ENCODE measurements around the gene NHLRC1.

Gene NHLRC1

DNA sequence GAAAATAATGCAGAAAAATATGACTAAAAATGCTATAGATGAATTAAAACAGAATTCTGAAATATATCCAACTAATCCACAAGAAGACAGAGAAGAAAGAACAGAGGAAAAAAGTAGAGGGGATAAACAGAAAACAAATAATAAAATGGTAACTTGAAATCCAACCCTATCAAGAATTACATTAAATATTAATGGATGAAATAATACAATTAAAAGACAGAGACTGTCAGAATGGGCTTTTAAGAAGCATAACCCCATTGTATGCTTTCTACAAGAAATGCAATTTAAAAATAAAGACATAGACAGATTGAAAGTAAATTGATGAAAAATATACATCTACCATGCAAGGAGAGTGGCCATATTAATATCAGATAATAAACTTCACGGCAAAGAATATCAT lies 15.4 kb downstream of the NHLRC1 start:
- DNase-seq (ENCODE audit: extremely low spot score) = no peak
- ChIA-PET POLR2A (no interaction called here), CTCF (no interaction called here)
- TF ChIP-seq, protein P1, sequence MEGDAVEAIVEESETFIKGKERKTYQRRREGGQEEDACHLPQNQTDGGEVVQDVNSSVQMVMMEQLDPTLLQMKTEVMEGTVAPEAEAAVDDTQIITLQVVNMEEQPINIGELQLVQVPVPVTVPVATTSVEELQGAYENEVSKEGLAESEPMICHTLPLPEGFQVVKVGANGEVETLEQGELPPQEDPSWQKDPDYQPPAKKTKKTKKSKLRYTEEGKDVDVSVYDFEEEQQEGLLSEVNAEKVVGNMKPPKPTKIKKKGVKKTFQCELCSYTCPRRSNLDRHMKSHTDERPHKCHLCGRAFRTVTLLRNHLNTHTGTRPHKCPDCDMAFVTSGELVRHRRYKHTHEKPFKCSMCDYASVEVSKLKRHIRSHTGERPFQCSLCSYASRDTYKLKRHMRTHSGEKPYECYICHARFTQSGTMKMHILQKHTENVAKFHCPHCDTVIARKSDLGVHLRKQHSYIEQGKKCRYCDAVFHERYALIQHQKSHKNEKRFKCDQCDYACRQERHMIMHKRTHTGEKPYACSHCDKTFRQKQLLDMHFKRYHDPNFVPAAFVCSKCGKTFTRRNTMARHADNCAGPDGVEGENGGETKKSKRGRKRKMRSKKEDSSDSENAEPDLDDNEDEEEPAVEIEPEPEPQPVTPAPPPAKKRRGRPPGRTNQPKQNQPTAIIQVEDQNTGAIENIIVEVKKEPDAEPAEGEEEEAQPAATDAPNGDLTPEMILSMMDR (IDR thresholded peaks at IDR 0.05; ENCODE audit: control extremely low read depth, extremely low read depth, low read depth, missing control alignments) = no peak

DNA sequence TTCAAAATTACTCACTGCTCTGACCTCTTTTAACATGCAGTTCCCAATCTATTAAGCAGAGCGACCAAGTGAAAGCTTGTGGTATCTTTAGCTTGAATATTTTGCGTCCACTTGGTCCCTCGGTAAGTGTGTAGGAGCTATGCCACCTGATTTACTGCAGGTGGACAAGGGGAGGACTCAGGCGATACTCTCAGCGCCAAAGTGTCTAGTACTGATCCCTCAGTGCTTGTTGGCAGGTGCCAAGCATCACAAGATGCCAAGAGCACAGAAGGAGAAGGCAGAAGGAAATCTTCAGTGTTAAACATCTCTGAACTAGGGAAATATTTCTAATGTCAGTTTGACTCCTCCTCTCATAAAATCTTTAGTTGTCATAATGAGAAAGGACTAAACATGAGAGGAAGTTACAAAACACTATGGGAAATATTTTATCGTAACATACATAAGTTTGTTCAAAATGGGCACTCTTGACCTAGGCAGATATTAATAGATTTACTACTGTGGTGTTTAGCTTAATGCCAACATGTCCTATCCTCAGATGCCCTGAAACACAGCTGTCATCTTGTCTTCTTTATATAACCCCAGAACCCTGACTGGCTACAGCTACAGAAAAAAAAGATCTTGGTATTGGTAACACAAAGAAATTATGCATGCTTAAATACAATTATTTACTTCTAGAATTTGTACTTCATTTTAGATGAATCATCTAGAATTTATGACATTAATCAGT lies 19.5 kb downstream of the NHLRC1 start:
- ChIA-PET CTCF (interaction anchor here (1.5 kb wide), 1 partner anchor 16 kb away, joined by 4 read pairs; no protein-coding TSS in a partner anchor), POLR2A (no interaction called here)
- no peak for DNase-seq (ENCODE audit: extremely low spot score)
- TF ChIP-seq, protein P1 (IDR thresholded peaks at IDR 0.05; ENCODE audit: control extremely low read depth, extremely low read depth, low read depth, missing control alignments) = no peak

DNA sequence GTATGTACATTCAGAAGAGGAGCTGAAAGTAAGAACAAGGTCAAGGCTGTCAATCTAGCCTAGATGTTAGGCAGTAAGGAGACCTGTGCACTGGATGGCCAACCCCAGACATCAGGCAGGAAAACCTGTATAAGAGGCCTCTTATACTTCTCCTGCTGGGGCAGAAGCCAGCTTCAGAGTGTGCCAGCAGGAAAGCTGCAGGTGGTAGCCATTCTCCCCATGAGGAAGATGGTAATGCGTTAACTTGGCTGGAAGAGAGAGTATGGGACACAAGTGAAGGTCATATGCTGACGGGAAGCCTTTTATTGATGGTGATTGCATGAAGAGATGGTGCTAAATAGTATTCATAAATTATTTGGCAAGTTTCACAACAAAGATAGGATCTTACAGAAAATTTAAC lies 20.6 kb downstream of the NHLRC1 start:
- DNase-seq (ENCODE audit: extremely low spot score) = no peak
- TF ChIP-seq, protein P1 (IDR thresholded peaks at IDR 0.05; ENCODE audit: control extremely low read depth, extremely low read depth, low read depth, missing control alignments) = no peak
- CTCF ChIA-PET = interaction anchor here (1.2 kb wide), 1 partner anchor 14 kb away, joined by 4 read pairs; no protein-coding TSS in a partner anchor
- POLR2A ChIA-PET = interaction anchor here (0.6 kb wide), 2 partner anchors 53 to 398 kb away, joined by 3 to 4 read pairs; partner anchors contain the start of gene TPMT

DNA sequence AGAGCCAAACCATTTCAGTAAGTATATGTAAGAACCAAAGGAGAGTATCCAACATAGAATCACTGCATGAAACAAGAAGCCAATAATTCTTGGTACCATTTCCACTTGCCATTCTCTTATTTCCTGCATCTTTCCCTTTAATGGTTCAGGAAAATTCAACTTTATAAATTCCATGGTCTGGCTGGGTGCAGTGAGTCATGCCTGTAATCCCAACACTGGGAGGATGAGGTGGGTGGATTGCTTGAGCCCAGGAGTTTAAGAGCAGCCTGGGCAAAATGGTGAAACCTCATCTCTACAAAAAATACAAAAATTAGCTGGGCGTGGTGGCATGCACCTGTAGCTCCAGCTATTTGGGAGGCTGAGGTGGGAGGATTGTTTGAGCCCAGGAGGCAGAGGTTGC lies 21.2 kb downstream of the NHLRC1 start:
- DNase-seq (ENCODE audit: extremely low spot score) = no peak
- ChIA-PET POLR2A (no interaction called here), CTCF (interaction anchor here (1.2 kb wide), 1 partner anchor 13 kb away, joined by 4 read pairs; no protein-coding TSS in a partner anchor)
- TF ChIP-seq, protein P1 (IDR thresholded peaks at IDR 0.05; ENCODE audit: control extremely low read depth, extremely low read depth, low read depth, missing control alignments) = no peak

DNA sequence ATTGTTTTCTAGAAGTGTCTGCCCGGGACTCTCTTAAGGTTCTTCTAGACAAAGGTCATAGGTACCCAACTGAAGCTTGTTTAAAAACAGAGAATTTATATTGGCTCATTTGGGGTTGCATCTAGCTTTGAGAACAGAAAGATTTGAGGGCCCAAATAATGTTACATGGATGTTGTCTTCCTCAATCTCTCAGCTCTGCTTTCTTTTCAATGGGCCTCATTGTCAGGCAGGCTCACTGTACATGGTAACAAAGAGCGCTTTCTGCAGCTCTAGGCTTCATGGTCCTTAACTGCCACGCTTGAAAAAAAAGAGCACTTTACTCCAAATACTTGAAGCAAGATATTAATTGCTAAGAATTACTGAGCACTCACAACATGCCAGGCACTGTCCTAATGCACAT lies 22.2 kb downstream of the NHLRC1 start:
- ChIA-PET POLR2A (interaction anchor here (0.5 kb wide), 1 partner anchor 124 kb away, joined by 3 read pairs; no protein-coding TSS in a partner anchor), CTCF (interaction anchor here (1.2 to 1.8 kb wide), 3 partner anchors 15 to 22 kb away, joined by 3 to 5 read pairs (median 3); no protein-coding TSS in a partner anchor)
- DNase-seq (ENCODE audit: extremely low spot score) = no peak
- TF ChIP-seq, protein P1 (IDR thresholded peaks at IDR 0.05; ENCODE audit: control extremely low read depth, extremely low read depth, low read depth, missing control alignments) = no peak

DNA sequence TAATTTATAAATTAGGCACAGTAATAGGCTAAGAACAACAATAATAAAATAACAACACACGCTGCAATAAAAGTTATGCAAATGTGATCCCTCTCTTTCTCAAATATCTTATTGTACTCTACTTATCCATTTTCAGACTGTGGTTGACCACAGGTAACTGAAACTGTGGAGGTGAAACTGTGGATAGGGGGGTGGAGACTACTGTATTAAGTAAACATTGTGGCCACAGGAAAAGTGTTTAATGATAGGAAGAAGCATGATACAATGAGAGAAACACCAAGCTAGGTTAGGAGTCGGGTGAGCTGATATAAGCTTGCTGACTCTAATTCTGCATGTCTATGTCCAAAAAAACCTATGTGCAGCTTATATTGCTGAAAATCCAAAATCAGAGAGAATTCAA lies 23.0 kb downstream of the NHLRC1 start:
- POLR2A ChIA-PET = no interaction called here
- CTCF ChIA-PET = interaction anchor here (1.2 to 1.8 kb wide), 3 partner anchors 16 to 22 kb away, joined by 3 to 5 read pairs (median 3); no protein-coding TSS in a partner anchor
- TF ChIP-seq, protein P1 (IDR thresholded peaks at IDR 0.05; ENCODE audit: control extremely low read depth, extremely low read depth, low read depth, missing control alignments) = no peak
- DNase-seq (ENCODE audit: extremely low spot score) = no peak

Measured in GM10248 (cell line).